Ovary (tissue), 9 donors: Measurements from ENCODE around the gene RUSF1. TPM values are rescaled to one million over a fixed set of nuclear protein-coding genes. Genes with fewer than 3 reads are reported as not detected.

Experiments used
- DNase-seq, 5 donors: peaks; one replicate each; pipeline ENCODE4 v3.0.0-alpha.2; 2019 to 2020
- H3K27ac ChIP-seq, 2 donors: fragments of 200-600 bp; one replicate each; pipeline versions ENCODE4 v1.5.1 to v1.8.0; 2019 to 2022
- H3K27me3 ChIP-seq: fragments of 200-600 bp; one replicate; pipeline ENCODE4 v1.8.0; 2022
- H3K36me3 ChIP-seq: fragments of 200-600 bp; sonication (generic); one replicate; pipeline ENCODE4 v1.5.1; 2019
- H3K4me1 ChIP-seq: one replicate; pipeline ENCODE4 v1.8.1; 2013; ENCODE audit warnings: mild to moderate bottlenecking, moderate library complexity; ENCODE audit not compliant: insufficient read depth
- H3K4me3 ChIP-seq: fragments of 200-600 bp; sonication (generic); one replicate; pipeline ENCODE4 v1.5.1; 2017
- H3K9me3 ChIP-seq, 2 donors: fragments of 200-600 bp in 1 of 2; sonication (generic) in 1 of 2; one replicate each; pipeline versions ENCODE4 v1.5.1 to v1.8.1; 2013 to 2019; ENCODE audit warnings: mild to moderate bottlenecking in 1 of 2, moderate library complexity in 1 of 2
- EP300 ChIP-seq: sonication (generic); formaldehyde crosslinking; IDR thresholded peaks from one replicate; pipeline ENCODE4 v1.6.1; 2017; ENCODE audit warnings: antibody characterized with exemption
- POLR2A ChIP-seq: fragments of 450-650 bp; IDR thresholded peaks from one replicate; pipeline ENCODE4 v1.6.1; 2017; ENCODE audit warnings: antibody characterized with exemption, mild to moderate bottlenecking, moderate library complexity
- WGBS, 3 donors: extraction: QIAGEN DNeasy Blood & Tissue Kit in 1 of 3; methylation state at CpG; one replicate each; pipeline versions ENCODE4 v1.1.5 to v1.1.7; 2013 to 2017; 5-methylcytosine and 5-hydroxymethylcytosine counted together
- intact Hi-C, 4 donors: fragments of 100-400 bp; cut with DNase I; formaldehyde crosslinking; loops; one replicate each; pipeline versions ENCODE4 v1.11.0 to v1.15.1; 2022 to 2023
- polyA plus RNA-seq, 2 donors: library from polyadenylated mRNA; stranded (reverse); fragments of 200-250 nt in 1 of 2; fragments of 350-450 nt in 1 of 2; fragmentation: Illumina TruSeq in 1 of 2; extraction: RNeasy Lipid Tissue Mini Kit (QIAGEN cat#74804) in 1 of 2; gene quantifications; one replicate each; pipeline ENCODE4 v1.2.3, GENCODE V29; 2013 to 2014
- total RNA-seq, 7 donors: library from RNA; depleted of rRNA in 2 of 7; stranded (reverse); fragments of >200 nt in 2 of 7; fragmentation: NEBNext Ultra II Directional in 3 of 7; extraction: Animal tissue kit (Norgen Biotek cat#: 25700) in 3 of 7; gene quantifications; one replicate each; pipeline versions ENCODE4 v1.1.0 to v1.2.4, GENCODE V29; 2016 to 2023
- TF ChIP-seq, protein P1 (sequence below), 3 donors: fragments of 450-650 bp in 2 of 3; fragments of 200-600 bp in 1 of 3; IDR thresholded peaks; one replicate each; pipeline versions ENCODE4 v1.5.1 to v1.8.0; 2016 to 2022; ENCODE audit warnings: antibody characterized with exemption in 3 of 3, mild to moderate bottlenecking in 1 of 3
- donor health status: DM: no; HTN: no; CAD: no; lungs with moderate emphysema.
- donor health status: DM: no; HTN: no; CAD: no.
- donor health status: Bipolar disorder and iron deficiency.
- donor health status: DM: yes; HTN: yes; CAD: no.
- donor health status: DM: no; HTN: no; CAD: no.
- donor health status: DM: yes; HTN: yes; CAD: no.

Gene RUSF1
- total and polyA plus RNA-seq, 9 donors, result 39.8 to 98.4 (median 91.2) TPM

DNA sequence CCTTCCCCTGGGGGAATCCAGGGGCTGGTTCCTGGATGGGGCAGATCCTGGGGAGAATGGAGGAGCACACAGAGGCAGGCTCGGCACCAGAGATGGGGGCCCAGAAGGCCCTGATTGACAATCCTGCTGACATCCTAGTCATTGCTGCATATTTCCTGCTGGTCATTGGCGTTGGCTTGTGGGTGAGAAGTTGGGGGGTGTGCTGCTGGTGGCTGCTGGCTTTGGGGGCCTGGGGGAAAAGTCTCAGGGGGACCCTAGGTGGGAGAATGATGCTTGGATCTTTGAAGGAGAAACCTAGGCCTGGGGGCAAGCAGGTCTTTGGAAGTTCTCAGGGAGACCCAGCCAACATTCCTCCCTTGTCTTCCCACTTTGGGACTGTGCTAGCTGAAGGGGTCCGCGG, 25.1 kb downstream of the RUSF1 start, which contains the start of gene SLC5A2:
Gene SLC5A2 (plus strand): TSS at position 43 of the 400 bp plus-strand sequence. CDS start 14 bp downstream, at position 57.
- WGBS, 3 donors, result 90 to 94% (median 93%) methylated on average over 4 of the region's 4 CpGs
- Histone ChIP-seq H3K27ac (no peak within 1 kb of the TSS), H3K36me3 (no peaks in the 10 kb centered on the region), H3K4me1 (peaks cover 6% of the 10 kb centered on the region), H3K4me3 (no peak within 1 kb of the TSS), H3K27me3 (no peaks in the 10 kb centered on the region), H3K9me3 (no peaks in the 10 kb centered on the region)
- intact Hi-C loops, result no loop called here
- TF ChIP-seq POLR2A (no peak), EP300 (no peak)
- TF ChIP-seq, protein P1, sequence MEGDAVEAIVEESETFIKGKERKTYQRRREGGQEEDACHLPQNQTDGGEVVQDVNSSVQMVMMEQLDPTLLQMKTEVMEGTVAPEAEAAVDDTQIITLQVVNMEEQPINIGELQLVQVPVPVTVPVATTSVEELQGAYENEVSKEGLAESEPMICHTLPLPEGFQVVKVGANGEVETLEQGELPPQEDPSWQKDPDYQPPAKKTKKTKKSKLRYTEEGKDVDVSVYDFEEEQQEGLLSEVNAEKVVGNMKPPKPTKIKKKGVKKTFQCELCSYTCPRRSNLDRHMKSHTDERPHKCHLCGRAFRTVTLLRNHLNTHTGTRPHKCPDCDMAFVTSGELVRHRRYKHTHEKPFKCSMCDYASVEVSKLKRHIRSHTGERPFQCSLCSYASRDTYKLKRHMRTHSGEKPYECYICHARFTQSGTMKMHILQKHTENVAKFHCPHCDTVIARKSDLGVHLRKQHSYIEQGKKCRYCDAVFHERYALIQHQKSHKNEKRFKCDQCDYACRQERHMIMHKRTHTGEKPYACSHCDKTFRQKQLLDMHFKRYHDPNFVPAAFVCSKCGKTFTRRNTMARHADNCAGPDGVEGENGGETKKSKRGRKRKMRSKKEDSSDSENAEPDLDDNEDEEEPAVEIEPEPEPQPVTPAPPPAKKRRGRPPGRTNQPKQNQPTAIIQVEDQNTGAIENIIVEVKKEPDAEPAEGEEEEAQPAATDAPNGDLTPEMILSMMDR (IDR thresholded peaks at IDR 0.05), result no peak
- DNase-seq, result peak in 1 of 5 donors; percentile 17

DNA sequence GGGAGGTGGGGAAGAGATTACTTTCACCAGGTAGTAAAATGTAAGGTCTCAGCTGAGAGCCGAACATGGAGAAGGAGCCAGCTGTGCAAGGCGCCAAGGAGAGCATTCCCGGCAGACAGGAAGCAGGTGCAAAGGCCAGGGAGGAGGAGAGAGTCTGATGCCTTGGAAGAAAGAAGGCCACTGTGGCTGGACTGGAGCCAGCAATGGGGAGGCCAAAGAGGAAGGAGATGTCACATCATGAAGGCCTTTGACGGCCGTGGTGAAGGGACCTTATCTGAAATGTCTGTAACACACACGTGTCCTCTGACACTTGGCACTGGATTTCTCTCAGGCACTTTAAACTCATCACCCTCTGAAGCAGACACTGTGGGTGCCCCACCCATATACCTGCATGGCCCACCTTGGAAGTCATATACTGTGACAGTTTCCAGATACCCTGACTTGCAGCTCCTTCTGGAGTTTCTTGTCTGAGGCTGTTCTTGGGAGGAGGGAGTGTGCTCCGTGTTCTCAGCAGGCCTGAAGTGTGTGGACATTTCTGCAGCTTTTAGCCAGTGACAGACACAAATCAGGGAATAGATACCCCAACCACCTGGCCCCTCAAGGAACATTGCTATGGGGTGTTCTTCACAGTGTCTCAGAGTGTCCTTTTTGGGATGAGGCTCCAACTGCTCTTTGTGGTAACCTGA, 27.2 kb downstream of the RUSF1 start:
- H3K27me3 ChIP-seq, result no peaks in the 10 kb centered on the region
- intact Hi-C loops, result no loop called here
- H3K4me3 ChIP-seq, result no peak overlapping the region
- no peaks in the 10 kb centered on the region for H3K36me3 ChIP-seq
- TF ChIP-seq, protein P1 (IDR thresholded peaks at IDR 0.05), result no peak
- no peaks in the 10 kb centered on the region for H3K9me3 ChIP-seq
- 7 to 9% (median 7%) methylated on average over 7 of the region's 7 CpGs for WGBS, 3 donors
- peak in 2 of 5 donors; percentile 33 to 36 for DNase-seq
- no peaks in the 10 kb centered on the region for H3K4me1 ChIP-seq
- no peak overlapping the region for H3K27ac ChIP-seq

DNA sequence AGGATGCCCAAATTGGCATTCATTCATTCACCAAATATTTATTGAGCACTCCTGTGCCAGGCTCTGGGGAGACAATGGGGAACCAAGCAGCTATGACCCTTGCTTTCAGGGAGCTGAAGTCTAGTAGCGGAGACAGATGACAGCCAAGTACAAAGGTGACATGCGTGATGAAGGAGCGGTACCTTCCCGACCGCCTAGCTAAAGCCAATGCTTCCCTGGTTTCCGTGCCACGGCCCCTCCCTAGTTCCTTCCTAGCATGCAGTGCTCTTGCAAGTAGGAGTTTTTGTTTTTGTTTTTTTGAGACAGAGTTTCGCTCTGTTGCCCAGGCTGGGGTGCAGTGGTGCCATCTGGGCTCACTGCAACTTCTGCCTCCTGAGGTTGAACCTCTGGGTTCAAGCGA, 28.4 kb downstream of the RUSF1 start:
- DNase-seq, result no peak
- Histone ChIP-seq H3K4me1 (no peaks in the 10 kb centered on the region), H3K36me3 (no peaks in the 10 kb centered on the region), H3K27ac (no peak overlapping the region), H3K27me3 (no peaks in the 10 kb centered on the region), H3K9me3 (no peaks in the 10 kb centered on the region), H3K4me3 (no peak overlapping the region)
- WGBS, 3 donors, result 65 to 80% (median 66%) methylated on average over 9 of the region's 9 CpGs
- TF ChIP-seq, protein P1 (IDR thresholded peaks at IDR 0.05), result no peak
- TF ChIP-seq POLR2A (no peak), EP300 (no peak)
- intact Hi-C loops, result no loop called here

DNA sequence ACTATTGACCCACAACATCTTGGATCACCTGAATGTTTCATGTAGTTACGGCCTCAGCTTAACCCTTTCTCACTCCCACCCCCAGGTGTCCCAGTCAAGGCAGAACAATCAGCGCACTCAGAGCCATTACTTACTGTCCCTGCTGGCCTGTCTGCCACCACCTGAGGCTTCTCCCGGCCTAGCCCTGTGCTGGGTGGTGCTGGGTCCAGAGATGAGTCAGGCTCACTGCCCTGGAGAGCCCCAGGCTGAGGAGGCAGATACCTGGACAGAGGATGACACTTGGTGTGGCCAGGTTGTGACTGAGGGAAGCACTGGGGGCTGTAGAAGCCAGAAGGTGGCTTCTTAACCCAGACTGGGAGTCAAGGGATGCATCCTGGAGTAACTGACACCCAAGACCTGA, 29.2 kb downstream of the RUSF1 start:
- no peaks in the 10 kb centered on the region for H3K9me3 ChIP-seq
- WGBS, 3 donors, result 79 to 84% (median 83%) methylated on average over 3 of the region's 3 CpGs
- no peaks in the 10 kb centered on the region for H3K36me3 ChIP-seq
- no peaks in the 10 kb centered on the region for H3K4me1 ChIP-seq
- intact Hi-C loops, result no loop called here
- DNase-seq, result no peak
- H3K4me3 ChIP-seq, result no peak overlapping the region
- no peak for TF ChIP-seq EP300
- no peak for TF ChIP-seq POLR2A
- TF ChIP-seq, protein P1 (IDR thresholded peaks at IDR 0.05), result no peak
- no peak overlapping the region for H3K27ac ChIP-seq
- H3K27me3 ChIP-seq, result no peaks in the 10 kb centered on the region
